ENCODE data around the gene ADARB2.

DNA sequence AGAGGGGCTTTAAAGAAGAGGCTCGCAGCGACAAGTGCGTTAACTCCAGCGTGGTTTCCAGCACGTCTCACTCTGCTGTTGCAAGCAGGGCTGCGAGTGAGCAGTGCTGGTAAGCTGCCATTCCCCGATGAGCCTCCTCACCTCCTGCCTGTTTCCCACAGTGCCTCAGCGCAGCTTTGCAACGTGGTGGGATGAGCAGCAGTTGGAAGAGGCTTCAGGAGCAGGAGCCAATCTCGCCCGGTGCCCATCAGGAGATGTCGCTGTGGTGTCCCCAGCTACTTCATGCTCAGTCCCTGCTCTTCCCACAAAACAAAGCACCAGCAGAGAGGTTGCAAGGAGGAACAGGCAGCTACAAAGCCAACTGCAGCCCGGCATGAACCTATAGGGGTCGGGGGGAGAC, 2.4 kb upstream of the ADARB2 start:
- TF ChIP-seq EZH2 (IDR thresholded peaks at IDR 0.05; ENCODE audit: insufficient read depth, poor library complexity, severe bottlenecking): no peak
- TF ChIP-seq EZH2phosphoT487 (IDR thresholded peaks at IDR 0.05; ENCODE audit: insufficient read depth, low read depth): no peak
